GM12875 (cell line): Measurements from ENCODE around the gene LDLRAD4.

Experiments
- H3K4me3 ChIP-seq: one replicate; pipeline ENCODE4 v1.5.1; 2011; ENCODE audit warnings: low read depth, low read length, control low read depth
- TF ChIP-seq, protein P1 (sequence below): IDR thresholded peaks from 2 replicates; pipeline ENCODE4 v1.5.1; 2011; ENCODE audit warnings: low read depth, mild to moderate bottlenecking, control low read depth, inconsistent platforms, low read length, moderate library complexity, borderline replicate concordance; ENCODE audit not compliant: insufficient read depth

The LDLRAD4 gene

DNA sequence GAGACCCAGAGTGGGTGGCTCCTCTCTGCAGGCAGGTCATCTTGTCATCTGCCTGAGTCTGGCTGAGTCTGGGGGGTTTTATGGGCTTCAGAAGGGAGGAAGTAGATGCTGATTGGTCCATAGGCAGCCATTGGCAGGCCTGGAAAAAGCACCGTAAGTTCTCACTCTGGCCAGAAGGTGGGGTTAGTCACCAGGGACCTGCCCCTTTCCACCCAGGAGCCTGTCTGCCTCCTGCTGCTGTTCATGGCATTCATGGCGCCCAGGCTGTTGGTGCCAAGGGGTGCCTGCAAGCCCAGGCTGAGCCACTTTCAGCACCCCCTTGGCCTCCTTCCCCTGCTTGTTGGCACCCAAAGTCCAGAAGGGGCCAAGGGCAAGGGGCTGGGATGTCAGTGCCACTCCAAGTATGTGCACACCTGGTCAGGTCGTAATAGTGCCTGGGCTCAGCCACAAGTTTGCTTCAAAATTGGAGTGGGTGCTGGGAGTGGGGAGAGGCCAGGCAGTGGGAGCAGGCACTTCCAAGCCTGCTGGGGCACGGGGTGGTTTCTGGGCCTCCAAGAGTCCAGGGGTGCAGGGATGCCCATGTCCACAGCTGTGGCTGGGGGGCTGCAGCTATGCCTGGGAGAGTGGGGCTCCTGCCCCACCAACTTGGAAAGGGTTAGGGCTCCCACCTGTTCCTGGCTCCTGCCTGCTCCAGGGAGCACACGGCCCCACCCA lies 329.7 kb downstream of the LDLRAD4 start:
- H3K4me3 ChIP-seq = no peak overlapping the region
- TF ChIP-seq, protein P1, sequence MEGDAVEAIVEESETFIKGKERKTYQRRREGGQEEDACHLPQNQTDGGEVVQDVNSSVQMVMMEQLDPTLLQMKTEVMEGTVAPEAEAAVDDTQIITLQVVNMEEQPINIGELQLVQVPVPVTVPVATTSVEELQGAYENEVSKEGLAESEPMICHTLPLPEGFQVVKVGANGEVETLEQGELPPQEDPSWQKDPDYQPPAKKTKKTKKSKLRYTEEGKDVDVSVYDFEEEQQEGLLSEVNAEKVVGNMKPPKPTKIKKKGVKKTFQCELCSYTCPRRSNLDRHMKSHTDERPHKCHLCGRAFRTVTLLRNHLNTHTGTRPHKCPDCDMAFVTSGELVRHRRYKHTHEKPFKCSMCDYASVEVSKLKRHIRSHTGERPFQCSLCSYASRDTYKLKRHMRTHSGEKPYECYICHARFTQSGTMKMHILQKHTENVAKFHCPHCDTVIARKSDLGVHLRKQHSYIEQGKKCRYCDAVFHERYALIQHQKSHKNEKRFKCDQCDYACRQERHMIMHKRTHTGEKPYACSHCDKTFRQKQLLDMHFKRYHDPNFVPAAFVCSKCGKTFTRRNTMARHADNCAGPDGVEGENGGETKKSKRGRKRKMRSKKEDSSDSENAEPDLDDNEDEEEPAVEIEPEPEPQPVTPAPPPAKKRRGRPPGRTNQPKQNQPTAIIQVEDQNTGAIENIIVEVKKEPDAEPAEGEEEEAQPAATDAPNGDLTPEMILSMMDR = no peak

DNA sequence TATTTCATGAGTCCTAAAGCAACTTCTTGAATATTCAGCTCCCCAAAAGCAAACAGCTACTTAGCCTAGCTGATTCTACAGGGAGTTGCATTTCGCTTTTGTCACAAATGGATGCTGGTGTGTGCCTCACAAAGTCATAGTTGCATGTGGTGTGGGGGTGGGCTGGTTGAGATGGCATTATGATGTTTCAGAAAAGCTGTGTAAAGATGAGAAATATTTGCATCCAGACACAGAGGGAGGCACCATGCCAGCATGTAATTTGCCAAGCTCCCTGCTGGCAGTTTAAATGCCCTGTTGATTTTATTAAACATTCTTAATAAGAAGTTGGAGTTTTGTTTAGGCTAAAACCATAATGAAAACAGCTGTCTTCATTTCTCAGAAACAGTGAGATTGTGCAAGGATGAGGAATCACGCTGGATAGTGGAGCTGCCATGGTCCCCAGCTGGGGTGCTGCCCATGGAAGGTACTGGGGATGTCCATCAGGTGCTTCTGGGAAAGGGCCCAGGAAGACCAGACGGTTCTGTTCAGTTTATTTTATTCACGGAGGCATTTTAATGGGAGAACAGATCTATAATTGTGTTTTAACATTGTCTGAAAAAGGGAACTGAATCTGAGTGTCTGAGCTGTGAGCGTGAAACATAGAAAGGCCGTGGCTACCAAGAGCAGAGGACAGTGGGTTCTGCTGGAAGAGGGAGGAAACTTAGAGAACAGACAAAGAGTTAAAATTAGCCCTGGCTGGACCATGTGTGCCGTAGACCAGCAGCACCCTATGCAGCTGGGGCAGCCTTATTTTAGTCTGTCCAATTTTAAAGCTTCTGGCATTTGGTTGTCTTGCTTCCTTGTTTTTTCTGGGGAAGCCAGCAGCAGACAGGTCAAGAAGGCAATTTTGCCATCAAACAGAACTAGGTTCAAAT lies 330.7 kb downstream of the LDLRAD4 start:
- TF ChIP-seq, protein P1 = no peak
- no peak overlapping the region for H3K4me3 ChIP-seq

DNA sequence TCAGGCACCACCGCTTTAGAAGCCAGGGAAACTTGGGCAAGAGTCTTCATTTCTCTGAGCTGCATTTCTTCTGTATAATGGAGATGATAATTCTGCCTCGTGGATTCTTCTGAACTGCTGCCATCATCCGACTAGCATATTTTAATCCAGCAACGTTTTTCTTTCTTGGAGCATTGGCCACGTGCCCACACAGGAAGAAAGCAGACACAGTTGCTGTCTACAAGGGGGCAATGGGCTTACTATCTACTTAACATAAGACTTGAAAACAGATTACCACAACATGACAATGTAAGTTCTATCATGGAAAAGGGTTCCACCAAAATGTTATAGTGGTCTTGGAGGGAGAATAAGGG lies 331.3 kb downstream of the LDLRAD4 start:
- H3K4me3 ChIP-seq = no peak overlapping the region
- TF ChIP-seq, protein P1 = no peak

DNA sequence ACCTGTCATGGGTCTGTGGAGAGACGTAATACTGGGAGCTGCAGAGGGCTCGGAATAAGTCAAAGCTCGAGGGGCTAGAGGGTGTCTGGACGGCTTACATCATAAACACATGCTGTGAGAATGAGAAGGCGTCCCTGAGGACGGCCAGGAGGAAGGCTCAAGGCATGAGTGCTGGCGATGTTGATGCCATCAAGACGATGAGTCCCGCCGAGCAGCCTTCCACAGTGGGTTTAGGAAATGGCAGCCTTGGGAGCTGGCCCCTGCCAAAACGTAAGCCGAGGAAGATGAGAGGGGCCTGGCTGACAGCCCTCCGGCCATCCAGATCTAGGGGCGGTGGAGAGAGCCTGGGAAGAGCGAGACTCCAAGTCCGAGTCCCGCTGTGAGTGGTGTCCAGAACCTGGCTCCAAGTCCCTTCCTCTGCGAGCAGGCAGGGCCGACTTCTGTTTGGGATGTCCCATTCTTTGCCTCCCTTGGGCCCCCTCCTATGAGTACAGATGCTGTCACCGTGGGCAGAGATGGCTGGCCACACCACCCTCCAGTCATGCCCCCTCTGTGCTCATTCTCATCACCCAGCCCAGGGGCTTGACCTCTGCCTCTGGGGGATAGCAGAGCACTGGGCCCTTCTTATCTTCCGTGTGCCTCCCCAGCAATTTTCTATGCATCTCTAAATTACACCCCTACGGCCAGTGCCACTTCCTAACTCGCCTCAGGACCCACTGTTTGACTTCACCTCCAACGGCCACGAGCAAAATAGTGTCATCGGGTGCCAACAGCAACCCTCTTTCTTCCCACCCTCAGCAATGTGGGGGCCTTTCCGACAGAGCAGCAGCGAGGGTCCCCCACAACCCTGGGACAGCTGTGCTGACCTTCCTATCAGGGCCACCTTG lies 332.1 kb downstream of the LDLRAD4 start:
- no peak overlapping the region for H3K4me3 ChIP-seq
- TF ChIP-seq, protein P1 = no peak

DNA sequence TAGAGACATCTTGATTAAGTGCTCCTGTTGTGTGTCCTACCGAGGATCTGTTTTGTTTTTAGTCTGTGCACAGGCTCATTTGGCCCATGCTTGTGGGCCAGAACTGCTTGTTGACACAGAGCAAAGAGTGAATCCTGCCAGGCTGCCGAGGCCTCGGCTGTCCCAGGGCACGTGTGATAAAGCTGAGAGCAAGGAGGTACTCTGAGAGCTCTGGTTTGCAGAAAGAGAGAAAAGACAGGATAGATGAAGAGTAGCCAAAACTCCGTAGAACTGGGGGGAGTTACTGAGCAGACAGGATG lies 332.7 kb downstream of the LDLRAD4 start:
- no peak overlapping the region for H3K4me3 ChIP-seq
- TF ChIP-seq, protein P1 = no peak

DNA sequence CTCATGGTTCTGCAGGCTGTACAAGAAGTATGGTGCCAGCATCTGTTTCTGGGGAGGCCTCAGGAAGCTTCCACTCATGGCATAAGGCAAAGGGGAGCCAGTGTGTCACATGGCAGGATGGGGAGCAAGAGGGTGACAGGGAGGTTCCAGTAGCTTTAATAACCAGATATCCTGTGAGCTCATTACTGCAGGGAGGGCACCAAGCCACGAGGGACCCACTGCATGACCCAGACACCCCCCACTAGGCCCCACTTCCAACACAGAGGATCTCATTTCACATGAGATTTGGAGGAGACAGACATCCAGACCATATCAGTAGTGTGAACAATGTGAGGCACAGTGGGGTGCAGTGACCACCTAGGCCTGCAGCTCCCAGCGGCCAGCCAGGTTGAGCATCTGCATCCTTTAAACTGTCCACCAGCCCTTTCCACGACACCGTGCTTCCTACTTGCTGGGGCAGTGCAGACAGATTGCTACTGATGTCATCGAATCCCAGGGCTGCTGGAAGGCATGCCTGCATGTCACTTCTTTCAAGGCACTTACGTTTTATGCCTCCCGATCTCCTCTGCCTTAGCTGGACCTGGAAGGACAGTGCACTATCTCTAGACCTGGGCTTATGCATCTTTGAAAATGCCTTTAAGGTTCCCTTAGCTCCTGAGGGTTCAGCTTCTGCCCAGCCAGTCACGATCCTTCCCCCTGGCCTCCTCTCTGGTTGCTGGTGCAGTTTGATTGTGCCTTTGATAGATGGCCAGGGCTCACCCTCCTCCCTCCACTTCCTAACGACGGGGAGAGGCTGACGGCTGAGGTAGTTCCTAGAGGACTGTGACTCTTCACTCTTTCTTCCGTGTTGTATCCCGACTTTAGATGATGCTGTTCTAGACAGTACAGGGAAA lies 333.5 kb downstream of the LDLRAD4 start:
- no peak overlapping the region for H3K4me3 ChIP-seq
- TF ChIP-seq, protein P1 = no peak
